ENCODE results near the gene SUFU. TPM values are rescaled to one million over a fixed set of nuclear protein-coding genes. Genes with fewer than 3 reads are reported as not detected.

Gene SUFU
- total RNA-seq, 3 donors from 2014 or later (not counting 1 experiment from before 2014, with no cell fraction given) = 8.2 to 13.0 (median 11.5) TPM

DNA sequence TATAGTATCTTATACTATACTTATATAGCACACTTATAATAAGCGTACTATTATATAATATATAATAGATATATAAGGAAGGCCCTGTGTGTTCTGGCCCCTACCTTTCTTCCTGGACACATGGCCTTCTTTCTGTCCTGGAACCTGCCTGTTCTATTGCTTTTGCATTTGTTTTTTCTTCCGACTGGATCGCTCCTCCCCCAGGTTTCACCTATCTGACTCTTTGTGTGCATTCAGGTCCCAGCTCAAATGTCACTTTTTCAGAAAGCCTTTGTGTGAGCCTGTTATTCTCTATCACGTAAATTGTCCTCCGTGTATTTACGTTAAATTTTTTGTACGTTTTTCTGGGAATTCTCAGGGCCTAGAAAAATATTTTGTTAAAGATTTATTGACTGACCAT, 137.6 kb downstream of the SUFU start:
- no peaks in the 10 kb centered on the region for H3K36me3 Mint-ChIP-seq
- peak overlapping the region; percentile 80 for H3K4me3 ChIP-seq (ENCODE audit: low read length)
- H3K27ac Mint-ChIP-seq = peak overlapping the region; percentile 92 to 97
- no peaks in the 10 kb centered on the region for H3K9me3 ChIP-seq (ENCODE audit: control insufficient read depth, insufficient read depth, low read length)
- H3K36me3 ChIP-seq (ENCODE audit: control insufficient read depth, insufficient read depth, low read length) = no peaks in the 10 kb centered on the region
- DNase-seq (no peak), ATAC-seq (no peak)
- WGBS (ENCODE audit: insufficient coverage) = 51% methylated on average over 6 of the region's 7 CpGs
- TF ChIP-seq, protein P1, sequence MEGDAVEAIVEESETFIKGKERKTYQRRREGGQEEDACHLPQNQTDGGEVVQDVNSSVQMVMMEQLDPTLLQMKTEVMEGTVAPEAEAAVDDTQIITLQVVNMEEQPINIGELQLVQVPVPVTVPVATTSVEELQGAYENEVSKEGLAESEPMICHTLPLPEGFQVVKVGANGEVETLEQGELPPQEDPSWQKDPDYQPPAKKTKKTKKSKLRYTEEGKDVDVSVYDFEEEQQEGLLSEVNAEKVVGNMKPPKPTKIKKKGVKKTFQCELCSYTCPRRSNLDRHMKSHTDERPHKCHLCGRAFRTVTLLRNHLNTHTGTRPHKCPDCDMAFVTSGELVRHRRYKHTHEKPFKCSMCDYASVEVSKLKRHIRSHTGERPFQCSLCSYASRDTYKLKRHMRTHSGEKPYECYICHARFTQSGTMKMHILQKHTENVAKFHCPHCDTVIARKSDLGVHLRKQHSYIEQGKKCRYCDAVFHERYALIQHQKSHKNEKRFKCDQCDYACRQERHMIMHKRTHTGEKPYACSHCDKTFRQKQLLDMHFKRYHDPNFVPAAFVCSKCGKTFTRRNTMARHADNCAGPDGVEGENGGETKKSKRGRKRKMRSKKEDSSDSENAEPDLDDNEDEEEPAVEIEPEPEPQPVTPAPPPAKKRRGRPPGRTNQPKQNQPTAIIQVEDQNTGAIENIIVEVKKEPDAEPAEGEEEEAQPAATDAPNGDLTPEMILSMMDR (IDR thresholded peaks at IDR 0.05) = no peak
- peaks cover 20 to 24% of the 10 kb centered on the region in 2 donors for H3K4me1 Mint-ChIP-seq
- H3K4me1 ChIP-seq (ENCODE audit: control insufficient read depth, insufficient read depth, low read length) = peaks cover 19% of the 10 kb centered on the region
- peak overlapping the region; percentile 95 for H3K27ac ChIP-seq (ENCODE audit: low read length)
- H3K27me3 Mint-ChIP-seq (ENCODE audit: low read depth in 2 of 2) = no peaks in the 10 kb centered on the region
- H3K27me3 ChIP-seq (ENCODE audit: control insufficient read depth, insufficient read depth, low read length) = no peaks in the 10 kb centered on the region
- intact Hi-C loops (cut with micrococcal nuclease) = loop anchor here (10.0 kb wide), 3 partner anchors 247 to 723 kb away; partner anchors contain the start of genes GBF1, NFKB2, PITX3 and TAF5
- H3K4me3 Mint-ChIP-seq = peak overlapping the region; percentile 90
- no peaks in the 10 kb centered on the region for H3K9me3 Mint-ChIP-seq

DNA sequence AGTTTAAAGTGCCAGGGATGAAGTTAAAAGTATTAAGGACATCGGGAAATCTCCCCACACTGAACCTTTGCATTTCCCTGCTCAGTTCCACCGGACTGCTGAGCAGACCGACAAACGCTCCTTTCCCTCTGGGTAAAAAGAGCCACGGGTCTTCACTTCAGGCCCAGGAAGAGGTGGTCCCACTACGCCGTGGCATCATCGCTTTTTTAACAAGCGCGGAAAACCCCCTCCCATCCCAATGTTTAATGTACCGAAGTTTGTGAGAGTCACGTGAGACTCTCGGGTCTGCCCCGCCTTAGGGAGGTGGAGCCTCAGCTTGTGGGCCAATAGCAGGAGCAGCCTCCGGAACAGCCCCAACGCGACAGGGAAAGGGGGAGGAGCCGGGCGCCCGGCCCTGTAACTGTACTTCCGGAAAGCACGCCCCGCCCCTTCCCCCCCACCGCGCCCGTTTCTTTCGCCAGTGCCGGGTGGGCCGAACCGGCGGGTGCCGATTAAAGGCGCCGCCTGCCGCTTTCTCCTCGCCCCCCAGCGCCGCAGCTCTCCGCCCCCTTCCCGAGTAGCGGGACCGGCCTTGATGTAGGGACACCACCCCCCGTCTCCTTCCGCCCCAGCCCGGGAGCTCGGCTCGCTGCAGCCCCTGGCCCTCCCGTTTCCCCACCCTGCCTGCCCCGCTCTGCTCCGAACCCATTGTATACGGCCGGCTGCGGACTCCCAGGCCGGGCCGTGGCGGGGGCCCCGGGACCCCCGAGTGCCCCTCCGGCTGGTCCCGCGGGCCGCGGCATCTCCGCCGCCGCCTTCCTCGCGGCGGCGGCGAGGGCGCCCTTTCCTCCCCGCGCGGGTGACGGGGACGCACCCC, 138.3 kb downstream of the SUFU start:
- Histone ChIP-seq H3K4me1 (ENCODE audit: control insufficient read depth, insufficient read depth, low read length) (peaks cover 26% of the 10 kb centered on the region), H3K27me3 (ENCODE audit: control insufficient read depth, insufficient read depth, low read length) (no peaks in the 10 kb centered on the region), H3K9me3 (ENCODE audit: control insufficient read depth, insufficient read depth, low read length) (no peaks in the 10 kb centered on the region), H3K4me3 (ENCODE audit: low read length) (peak overlapping the region; percentile 80), H3K36me3 (ENCODE audit: control insufficient read depth, insufficient read depth, low read length) (no peaks in the 10 kb centered on the region), H3K27ac (ENCODE audit: low read length) (peak overlapping the region; percentile 95)
- peaks cover 27 to 31% of the 10 kb centered on the region in 2 donors for H3K4me1 Mint-ChIP-seq
- TF ChIP-seq, protein P1 (IDR thresholded peaks at IDR 0.05) = no peak
- H3K4me3 Mint-ChIP-seq = peak overlapping the region; percentile 96
- WGBS (ENCODE audit: insufficient coverage) = under 1% methylated on average over 77 of the region's 77 CpGs
- DNase-seq (peak; percentile 95 to 98), ATAC-seq (peak; percentile 69 to 91 (median 81))
- no peaks in the 10 kb centered on the region for H3K36me3 Mint-ChIP-seq
- intact Hi-C loops (cut with micrococcal nuclease) = loop anchor here (1.0 to 10.0 kb wide), 5 partner anchors 101 to 723 kb away; partner anchors contain the start of genes ACTR1A, GBF1, NFKB2 and PITX3
- H3K27me3 Mint-ChIP-seq (ENCODE audit: low read depth in 2 of 2) = no peaks in the 10 kb centered on the region
- H3K9me3 Mint-ChIP-seq = no peaks in the 10 kb centered on the region
- H3K27ac Mint-ChIP-seq = peak overlapping the region; percentile 92 to 97

DNA sequence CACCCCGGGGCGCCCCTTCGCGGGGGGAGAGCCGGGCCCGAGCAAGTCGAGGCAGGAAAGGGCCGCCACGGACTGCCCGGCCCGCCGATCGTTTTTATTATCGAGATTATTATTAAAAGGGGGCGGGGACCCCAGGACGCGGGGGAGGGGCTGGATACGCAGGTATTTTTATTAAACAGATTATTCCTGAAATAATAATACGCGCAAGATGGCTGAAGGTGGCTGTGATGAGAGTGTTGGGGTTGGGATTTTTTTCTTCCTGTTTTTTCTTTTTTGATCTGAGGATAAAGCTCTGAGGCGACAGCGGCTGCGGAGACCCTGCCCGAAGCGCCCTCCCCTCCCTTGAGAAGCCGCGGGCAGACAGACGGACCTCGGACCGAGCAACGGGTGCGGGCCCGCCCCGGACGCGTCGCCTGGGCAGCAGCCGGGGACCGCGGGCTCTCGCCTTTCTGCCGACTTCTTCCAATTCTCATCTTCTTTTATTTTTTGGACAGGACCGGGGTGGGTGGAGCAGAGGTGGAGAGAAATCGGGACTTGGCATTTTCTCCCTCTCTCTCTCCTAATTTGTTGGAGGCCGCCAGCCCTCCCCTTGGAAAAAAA, 139.1 kb downstream of the SUFU start:
- peak overlapping the region; percentile 80 for H3K4me3 ChIP-seq (ENCODE audit: low read length)
- no peaks in the 10 kb centered on the region for H3K36me3 ChIP-seq (ENCODE audit: control insufficient read depth, insufficient read depth, low read length)
- H3K27me3 Mint-ChIP-seq (ENCODE audit: low read depth in 2 of 2) = no peaks in the 10 kb centered on the region
- H3K4me1 Mint-ChIP-seq = peaks cover 35 to 38% of the 10 kb centered on the region in 2 donors
- peak overlapping the region; percentile 96 for H3K4me3 Mint-ChIP-seq
- intact Hi-C loops (cut with micrococcal nuclease) = loop anchor here (1.0 to 10.0 kb wide), 5 partner anchors 100 to 722 kb away; partner anchors contain the start of genes ACTR1A, GBF1, NFKB2 and PITX3
- no peaks in the 10 kb centered on the region for H3K9me3 Mint-ChIP-seq
- TF ChIP-seq, protein P1 (IDR thresholded peaks at IDR 0.05) = no peak
- peaks cover 34% of the 10 kb centered on the region for H3K4me1 ChIP-seq (ENCODE audit: control insufficient read depth, insufficient read depth, low read length)
- H3K27ac Mint-ChIP-seq = peak overlapping the region; percentile 92 to 97
- no peaks in the 10 kb centered on the region for H3K9me3 ChIP-seq (ENCODE audit: control insufficient read depth, insufficient read depth, low read length)
- peak overlapping the region; percentile 95 for H3K27ac ChIP-seq (ENCODE audit: low read length)
- no peaks in the 10 kb centered on the region for H3K27me3 ChIP-seq (ENCODE audit: control insufficient read depth, insufficient read depth, low read length)
- WGBS (ENCODE audit: insufficient coverage) = under 1% methylated on average over 43 of the region's 45 CpGs
- peak; percentile 41 to 76 for DNase-seq
- H3K36me3 Mint-ChIP-seq = no peaks in the 10 kb centered on the region
- no peak for ATAC-seq
